SH-SY5Y (cell line): ENCODE results near the gene MMP25.

ENCODE experiments used
- GATA2 ChIP-seq: IDR thresholded peaks from 2 replicates; pipeline ENCODE4 v1.6.1; 2011; ENCODE audit warnings: mild to moderate bottlenecking, low read depth, low read length
- GATA3 ChIP-seq: IDR thresholded peaks from 2 replicates; pipeline ENCODE4 v1.6.1; 2011; ENCODE audit warnings: low read depth, mild to moderate bottlenecking, low read length, moderate library complexity

DNA sequence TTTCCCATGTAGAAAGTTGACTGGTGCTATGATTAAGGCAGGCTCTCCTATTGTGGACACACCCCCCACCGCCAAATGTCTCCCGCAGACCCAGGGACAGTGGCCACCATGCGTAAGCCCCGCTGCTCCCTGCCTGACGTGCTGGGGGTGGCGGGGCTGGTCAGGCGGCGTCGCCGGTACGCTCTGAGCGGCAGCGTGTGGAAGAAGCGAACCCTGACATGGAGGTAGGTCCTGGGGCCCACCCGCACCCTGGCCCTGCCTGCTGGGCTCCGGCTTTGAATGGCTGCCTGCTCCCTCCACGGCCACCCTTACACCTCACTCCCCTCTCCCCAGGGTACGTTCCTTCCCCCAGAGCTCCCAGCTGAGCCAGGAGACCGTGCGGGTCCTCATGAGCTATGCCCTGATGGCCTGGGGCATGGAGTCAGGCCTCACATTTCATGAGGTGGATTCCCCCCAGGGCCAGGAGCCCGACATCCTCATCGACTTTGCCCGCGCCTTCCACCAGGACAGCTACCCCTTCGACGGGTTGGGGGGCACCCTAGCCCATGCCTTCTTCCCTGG is 3.6 kb downstream of the MMP25 start:
- TF ChIP-seq GATA3 (no peak), GATA2 (no peak)
